Trophoblast cell (in vitro differentiated cells and primary cell): Measurements from ENCODE around the gene NME5.
"Not testable (repeated sequence)": the region's sequence is repeated elsewhere in the genome, so short reads cannot be mapped to it uniquely, and the experiment has no call there.

Experiments used
- DNase-seq, 2 donors: peaks; one replicate each; pipeline ENCODE4 v3.0.0-alpha.2; 2016
- H2AFZ ChIP-seq: 2 replicates; pipeline ENCODE4 v1.6.1; 2013; ENCODE audit warnings: low read length, moderate library complexity, mild to moderate bottlenecking; ENCODE audit not compliant: insufficient read depth, poor library complexity
- H2AK5ac ChIP-seq: 2 replicates; pipeline ENCODE4 v1.6.1; 2013; ENCODE audit warnings: mild to moderate bottlenecking, low read length
- H2BK120ac ChIP-seq: 2 replicates; pipeline ENCODE4 v1.6.1; 2013; ENCODE audit warnings: low read length, mild to moderate bottlenecking, moderate library complexity; ENCODE audit not compliant: insufficient read depth, poor library complexity
- H2BK12ac ChIP-seq: 2 replicates; pipeline ENCODE4 v1.6.1; 2013; ENCODE audit warnings: mild to moderate bottlenecking, low read length, moderate library complexity
- H2BK5ac ChIP-seq: 2 replicates; pipeline ENCODE4 v1.6.1; 2013; ENCODE audit warnings: low read length, low read depth, moderate library complexity, mild to moderate bottlenecking; ENCODE audit not compliant: poor library complexity
- H3K14ac ChIP-seq: 2 replicates; pipeline ENCODE4 v1.6.1; 2013; ENCODE audit warnings: mild to moderate bottlenecking, low read length
- H3K18ac ChIP-seq: 2 replicates; pipeline ENCODE4 v1.6.1; 2013; ENCODE audit warnings: mild to moderate bottlenecking, low read length
- H3K23ac ChIP-seq: 2 replicates; pipeline ENCODE4 v1.6.1; 2013; ENCODE audit warnings: low read length
- H3K27ac ChIP-seq: 2 replicates; pipeline ENCODE4 v1.5.1; 2013; ENCODE audit warnings: low read depth, mild to moderate bottlenecking, inconsistent platforms, low read length, moderate library complexity
- H3K27me3 ChIP-seq: 2 replicates; pipeline ENCODE4 v1.6.1; 2013; ENCODE audit warnings: inconsistent platforms, mild to moderate bottlenecking, low read length, moderate library complexity; ENCODE audit not compliant: insufficient read depth
- H3K36me3 ChIP-seq, 2 experiments: 1 replicate in 1 of 2; 2 replicates in 1 of 2; pipeline ENCODE4 v1.6.1; 2013; ENCODE audit warnings: low read length in 2 of 2, mild to moderate bottlenecking in 2 of 2, moderate library complexity in 1 of 2; ENCODE audit not compliant: insufficient read depth in 2 of 2, control insufficient read depth in 1 of 2
- H3K4ac ChIP-seq: 2 replicates; pipeline ENCODE4 v1.6.1; 2013; ENCODE audit warnings: low read depth, mild to moderate bottlenecking, low read length, moderate library complexity
- H3K4me1 ChIP-seq, 2 experiments: 1 replicate in 1 of 2; 2 replicates in 1 of 2; pipeline ENCODE4 v1.6.1; 2013; ENCODE audit warnings: low read length in 2 of 2, mild to moderate bottlenecking in 2 of 2, moderate library complexity in 1 of 2; ENCODE audit not compliant: insufficient read depth in 2 of 2, control insufficient read depth in 1 of 2
- H3K4me2 ChIP-seq: 2 replicates; pipeline ENCODE4 v1.6.1; 2013; ENCODE audit warnings: inconsistent platforms, mild to moderate bottlenecking, low read length, moderate library complexity
- H3K4me3 ChIP-seq: 2 replicates; pipeline ENCODE4 v1.5.1; 2013; ENCODE audit warnings: mild to moderate bottlenecking, low read depth, low read length, inconsistent platforms
- H3K79me1 ChIP-seq: one replicate; pipeline ENCODE4 v1.6.1; 2013; ENCODE audit warnings: low read length
- H3K79me2 ChIP-seq: 2 replicates; pipeline ENCODE4 v1.6.1; 2013; ENCODE audit warnings: low read length, mild to moderate bottlenecking; ENCODE audit not compliant: control insufficient read depth, insufficient read depth, poor library complexity
- H3K9ac ChIP-seq: 2 replicates; pipeline ENCODE4 v1.6.1; 2013; ENCODE audit warnings: mild to moderate bottlenecking, low read length
- H3K9me3 ChIP-seq: 2 replicates; pipeline ENCODE4 v1.6.1; 2013; ENCODE audit warnings: low read depth, mild to moderate bottlenecking, control low read depth, inconsistent platforms, low read length; ENCODE audit not compliant: insufficient read depth
- H4K12ac ChIP-seq: 2 replicates; pipeline ENCODE4 v1.6.1; 2013; ENCODE audit warnings: low read depth, mild to moderate bottlenecking, low read length, moderate library complexity
- H4K8ac ChIP-seq: 2 replicates; pipeline ENCODE4 v1.6.1; 2013; ENCODE audit warnings: low read depth, mild to moderate bottlenecking, low read length, moderate library complexity
- H4K91ac ChIP-seq: one replicate; pipeline ENCODE4 v1.6.1; 2013; ENCODE audit warnings: low read depth, mild to moderate bottlenecking, low read length, moderate library complexity
- whole genome bisulfite sequencing: extraction: QIAGEN DNeasy Blood & Tissue Kit; methylation state at CpG from one replicate; pipeline ENCODE4 v1.1.7; 2013; ENCODE audit warnings: missing lambda C conversion rate; ENCODE audit not compliant: insufficient read length, insufficient coverage; ENCODE audit errors: extremely low coverage; 5-methylcytosine and 5-hydroxymethylcytosine counted together

The NME5 gene

DNA sequence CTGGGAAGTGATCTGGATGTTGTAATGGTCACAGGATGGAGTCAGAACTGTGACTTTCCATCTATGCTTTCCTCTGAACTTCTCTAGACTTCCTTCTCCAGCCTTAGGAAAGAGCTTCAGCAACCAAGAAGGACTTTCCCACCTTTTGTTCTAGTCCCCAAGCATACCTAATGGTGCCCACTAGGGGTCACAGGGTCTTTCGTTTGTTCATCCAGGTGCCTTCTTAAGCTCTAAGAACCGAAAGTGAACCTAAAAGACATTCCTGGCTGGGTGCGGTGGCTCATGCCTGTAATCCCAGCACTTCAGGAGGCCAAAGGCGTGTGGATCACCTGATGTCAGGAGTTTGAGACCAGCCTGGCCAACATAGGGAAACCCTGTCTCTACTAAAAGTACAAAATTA is 57.2 kb downstream of the NME5 start:
- no peaks in the 10 kb centered on the region for H3K79me2 ChIP-seq
- H3K27me3 ChIP-seq, result no peaks in the 10 kb centered on the region
- no peaks in the 10 kb centered on the region for H3K4me1 ChIP-seq
- no CpG with 5 or more reads among the region's 4 CpGs for WGBS
- no peak overlapping the region for H3K27ac ChIP-seq
- no peak overlapping the region for H4K91ac ChIP-seq
- DNase-seq, result no peak
- H2AFZ ChIP-seq, result no peak overlapping the region
- no peak overlapping the region for H3K18ac ChIP-seq
- H3K4ac ChIP-seq, result no peak overlapping the region
- H3K79me1 ChIP-seq, result no peaks in the 10 kb centered on the region
- H3K9ac ChIP-seq, result no peak overlapping the region
- H2AK5ac ChIP-seq, result no peak overlapping the region
- H3K23ac ChIP-seq, result no peak overlapping the region
- H3K4me2 ChIP-seq, result no peak overlapping the region
- no peak overlapping the region for H4K8ac ChIP-seq
- no peaks in the 10 kb centered on the region for H3K9me3 ChIP-seq
- no peaks in the 10 kb centered on the region for H3K36me3 ChIP-seq
- no peak overlapping the region for H4K12ac ChIP-seq
- H2BK12ac ChIP-seq, result no peak overlapping the region
- H3K4me3 ChIP-seq, result no peak overlapping the region
- no peak overlapping the region for H3K14ac ChIP-seq
- H2BK5ac ChIP-seq, result no peak overlapping the region
- H2BK120ac ChIP-seq, result no peak overlapping the region

DNA sequence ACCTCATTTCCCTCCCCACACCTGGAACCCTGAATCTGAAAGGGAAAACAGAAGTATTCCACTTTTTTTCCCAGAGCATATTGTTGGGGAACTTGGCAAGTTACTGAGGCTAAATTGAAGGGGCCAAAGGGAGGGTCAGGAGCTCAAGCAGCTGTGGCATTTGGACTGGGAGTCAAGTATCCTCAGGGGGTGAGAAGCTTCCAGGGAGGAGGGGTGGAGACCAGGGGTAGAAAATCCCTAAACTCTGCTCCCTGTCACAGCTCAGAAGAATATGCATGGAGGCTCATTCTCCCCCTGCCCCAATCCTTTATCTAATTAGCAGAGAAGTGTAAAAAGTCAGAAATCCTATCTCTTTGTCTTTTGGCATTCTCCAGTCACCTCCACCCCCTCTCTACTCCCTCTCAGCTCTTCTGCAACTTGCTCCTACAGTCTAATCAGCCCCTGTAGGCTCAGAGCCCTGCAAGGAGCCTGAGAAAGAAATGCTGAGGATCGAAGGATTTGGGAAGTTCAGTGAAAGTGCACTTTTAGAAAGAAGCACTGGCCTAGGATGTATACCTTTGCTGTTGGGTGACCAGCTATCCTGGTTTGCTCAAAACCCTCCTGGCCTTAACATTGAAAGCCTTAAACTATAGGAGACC is 61.1 kb downstream of the NME5 start:
- no peaks in the 10 kb centered on the region for H3K79me2 ChIP-seq
- H3K14ac ChIP-seq, result no peak overlapping the region
- H3K9me3 ChIP-seq, result no peaks in the 10 kb centered on the region
- no peak overlapping the region for H2AFZ ChIP-seq
- H4K12ac ChIP-seq, result no peak overlapping the region
- H3K36me3 ChIP-seq, result no peaks in the 10 kb centered on the region
- no peak overlapping the region for H2AK5ac ChIP-seq
- H3K27me3 ChIP-seq, result no peaks in the 10 kb centered on the region
- no CpG with 5 or more reads among the region's 1 CpG for WGBS
- no peak overlapping the region for H3K4me3 ChIP-seq
- H2BK5ac ChIP-seq, result no peak overlapping the region
- no peak overlapping the region for H3K9ac ChIP-seq
- no peak overlapping the region for H3K4ac ChIP-seq
- no peaks in the 10 kb centered on the region for H3K79me1 ChIP-seq
- H3K23ac ChIP-seq, result no peak overlapping the region
- no peak for DNase-seq
- no peak overlapping the region for H4K8ac ChIP-seq
- no peaks in the 10 kb centered on the region for H3K4me1 ChIP-seq
- H3K27ac ChIP-seq, result no peak overlapping the region
- no peak overlapping the region for H3K18ac ChIP-seq
- no peak overlapping the region for H4K91ac ChIP-seq
- H3K4me2 ChIP-seq, result no peak overlapping the region
- H2BK12ac ChIP-seq, result no peak overlapping the region
- H2BK120ac ChIP-seq, result no peak overlapping the region

GRCh38 chr5:138077064-138077696 is 62.0 kb downstream of the NME5 start:
- WGBS, result 100% methylated on average over 1 of the region's 5 CpGs

GRCh38 chr5:138070026-138070425 is 69.2 kb downstream of the NME5 start:
- no CpG with 5 or more reads among the region's 32 CpGs for WGBS
- H4K91ac ChIP-seq, H3K23ac ChIP-seq, H3K79me1 ChIP-seq, H3K18ac ChIP-seq, H3K36me3 ChIP-seq, H3K27ac ChIP-seq, H3K9ac ChIP-seq, H3K9me3 ChIP-seq, H2BK5ac ChIP-seq, H2AFZ ChIP-seq, H3K14ac ChIP-seq, H2BK12ac ChIP-seq, H2AK5ac ChIP-seq, H3K27me3 ChIP-seq, H3K79me2 ChIP-seq, H4K8ac ChIP-seq, H3K4me3 ChIP-seq, H3K4me2 ChIP-seq, H3K4ac ChIP-seq, H4K12ac ChIP-seq, H3K4me1 ChIP-seq, DNase-seq, H2BK120ac ChIP-seq: not testable (repeated sequence)

More at GRCh38 chr5:138077064-138077696, 62.0 kb downstream of the NME5 start:
- H2AFZ ChIP-seq, result no peak overlapping the region
- no peaks in the 10 kb centered on the region for H3K36me3 ChIP-seq
- no peak overlapping the region for H3K9ac ChIP-seq
- no peak overlapping the region for H4K8ac ChIP-seq
- H2BK12ac ChIP-seq, result no peak overlapping the region
- no peak overlapping the region for H3K4me3 ChIP-seq
- H3K14ac ChIP-seq, result no peak overlapping the region
- H3K27ac ChIP-seq, result no peak overlapping the region
- H4K12ac ChIP-seq, result no peak overlapping the region
- H3K9me3 ChIP-seq, result no peaks in the 10 kb centered on the region
- H3K18ac ChIP-seq, result no peak overlapping the region
- no peaks in the 10 kb centered on the region for H3K4me1 ChIP-seq
- H3K23ac ChIP-seq, result no peak overlapping the region
- H2BK5ac ChIP-seq, result no peak overlapping the region
- H4K91ac ChIP-seq, result no peak overlapping the region
- no peak overlapping the region for H3K4me2 ChIP-seq
- DNase-seq, result peak; percentile 62 to 85
- H2AK5ac ChIP-seq, result no peak overlapping the region
- no peaks in the 10 kb centered on the region for H3K27me3 ChIP-seq
- no peaks in the 10 kb centered on the region for H3K79me2 ChIP-seq
- H2BK120ac ChIP-seq, result no peak overlapping the region
- H3K79me1 ChIP-seq, result no peaks in the 10 kb centered on the region
- H3K4ac ChIP-seq, result no peak overlapping the region
